Transverse colon (tissue), 4 donors: ENCODE results near the gene NBEAL1. TPM values are rescaled to one million over a fixed set of nuclear protein-coding genes. Genes with fewer than 3 reads are reported as not detected.
"Not testable (repeated sequence)": the region's sequence is repeated elsewhere in the genome, so short reads cannot be mapped to it uniquely, and the experiment has no call there.

Source experiments
- DNase-seq: peaks from one replicate; pipeline ENCODE4 v3.0.0-alpha.2; 2019
- H3K27ac ChIP-seq, 4 donors: fragments of 200-600 bp; sonication (generic); 2 replicates each; pipeline ENCODE4 v1.5.1; 2016 to 2018; ENCODE audit warnings: inconsistent platforms in 4 of 4
- H3K27me3 ChIP-seq: fragments of 200-600 bp; sonication (generic); 2 replicates; pipeline ENCODE4 v1.5.1; 2017; ENCODE audit warnings: inconsistent platforms
- H3K36me3 ChIP-seq, 4 donors: fragments of 200-600 bp; sonication (generic); 2 replicates each; pipeline ENCODE4 v1.5.1; 2017 to 2019; ENCODE audit warnings: inconsistent platforms in 4 of 4
- H3K4me1 ChIP-seq, 4 donors: fragments of 200-600 bp; sonication (generic); 2 replicates each; pipeline ENCODE4 v1.5.1; 2017 to 2020; ENCODE audit warnings: inconsistent platforms in 4 of 4
- H3K4me3 ChIP-seq, 4 donors: fragments of 200-600 bp; sonication (generic); 1 replicate in 1 of 4; 2 replicates in 3 of 4; pipeline versions ENCODE4 v1.5.1 to v1.6.1; 2017 to 2019; ENCODE audit warnings: inconsistent platforms in 4 of 4
- H3K9me3 ChIP-seq, 2 donors: fragments of 200-600 bp; sonication (generic); 2 replicates each; pipeline ENCODE4 v1.5.1; 2017 to 2019; ENCODE audit warnings: inconsistent platforms in 2 of 2
- CTCF ChIP-seq, 5 experiments: fragments of 200-600 bp in 3 of 5; fragments of 450-650 bp in 2 of 5; sonication (generic) in 3 of 5; IDR thresholded peaks; 1 replicate in 2 of 5; 2 replicates in 3 of 5; pipeline ENCODE4 v1.5.1; 2016 to 2017; ENCODE audit warnings: antibody characterized with exemption in 5 of 5, inconsistent platforms in 3 of 5, mild to moderate bottlenecking in 2 of 5, moderate library complexity in 1 of 5
- EP300 ChIP-seq: sonication (generic); formaldehyde crosslinking; IDR thresholded peaks from one replicate; pipeline ENCODE4 v1.6.1; 2017; ENCODE audit warnings: antibody characterized with exemption, low read depth
- POLR2A ChIP-seq: fragments of 450-650 bp; IDR thresholded peaks from one replicate; pipeline ENCODE4 v1.6.1; 2016; ENCODE audit warnings: antibody characterized with exemption, mild to moderate bottlenecking, moderate library complexity
- POLR2AphosphoS5 ChIP-seq, 3 donors: sonication (generic); formaldehyde crosslinking; IDR thresholded peaks; one replicate each; pipeline ENCODE4 v1.6.1; 2016; ENCODE audit warnings: antibody characterized with exemption in 3 of 3
- WGBS, 2 donors: methylation state at CpG; one replicate each; pipeline ENCODE4 v1.1.5; 2018; ENCODE audit warnings: low coverage in 1 of 2; 5-methylcytosine and 5-hydroxymethylcytosine counted together
- in situ Hi-C, 4 donors: fragments of 200-750 bp; cut with MboI; loops; one replicate each; pipeline versions ENCODE4 v1.15.0 to v1.15.1; 2017; ENCODE audit warnings: low sequenced_read_pairs in 3 of 4, low pct_ligation_motif_present in 1 of 4, low pct_unique_long_range_greater_than_20kb in 1 of 4
- intact Hi-C: fragments of 100-400 bp; cut with DNase I; formaldehyde crosslinking; loops from one replicate; pipeline ENCODE4 v1.15.1; 2023; ENCODE audit warnings: low total_unique reads
- total RNA-seq, 4 donors: library from RNA; depleted of rRNA; stranded (reverse); fragments of >200 nt; gene quantifications; one replicate each; pipeline ENCODE4 v1.1.0, GENCODE V29; 2016

Gene NBEAL1
- total RNA-seq, 4 donors from 2014 or later = 59.1 to 287 (median 154) TPM

GRCh38 chr2:203149194-203149593 lies 134.5 kb downstream of the NBEAL1 start:
- peaks cover 0 to 44% (median 6%) of the 10 kb centered on the region in 4 donors for H3K36me3 ChIP-seq
- WGBS, 2 donors = 43 to 60% methylated on average over 1 of the region's 1 CpG
- intact Hi-C loops = no loop called here
- DNase-seq = no peak
- no peak overlapping the region for H3K27ac ChIP-seq
- H3K9me3 ChIP-seq = no peaks in the 10 kb centered on the region
- TF ChIP-seq POLR2AphosphoS5 (IDR thresholded peaks at IDR 0.05) (no peak), POLR2A (no peak), EP300 (no peak), CTCF (IDR thresholded peaks at IDR 0.05) (no peak)
- no peaks in the 10 kb centered on the region for H3K27me3 ChIP-seq
- H3K4me3 ChIP-seq = no peak overlapping the region
- H3K4me1 ChIP-seq = peaks cover 0 to 10% (median 0%) of the 10 kb centered on the region in 4 donors
- in situ Hi-C loops = loop anchor here in 1 of 4 donors (25.0 kb wide), 1 partner anchor 587 kb away; no protein-coding TSS in a partner anchor

GRCh38 chr2:203155406-203155805 lies 140.7 kb downstream of the NBEAL1 start:
- Histone ChIP-seq H3K36me3 (peaks cover 0 to 13% (median 2%) of the 10 kb centered on the region in 4 donors), H3K27ac (no peak overlapping the region), H3K4me3 (no peak overlapping the region), H3K4me1 (peaks cover 0 to 5% (median 0%) of the 10 kb centered on the region in 4 donors), H3K9me3 (no peaks in the 10 kb centered on the region), H3K27me3 (no peaks in the 10 kb centered on the region)
- 50% methylated on average over 1 of the region's 1 CpG; no CpG with 5 or more reads in 1 of the 2 donors for WGBS, 2 donors
- in situ Hi-C loops = no loop called here
- intact Hi-C loops = no loop called here
- DNase-seq = no peak
- TF ChIP-seq POLR2A (no peak), EP300 (no peak), POLR2AphosphoS5 (IDR thresholded peaks at IDR 0.05) (no peak), CTCF (IDR thresholded peaks at IDR 0.05) (no peak)

- intact Hi-C loops, in situ Hi-C loops, H3K27ac ChIP-seq, H3K27me3 ChIP-seq, H3K4me1 ChIP-seq, H3K4me3 ChIP-seq, DNase-seq, H3K9me3 ChIP-seq: not testable (repeated sequence)
- 87 to 95% methylated on average over 5 of the region's 5 CpGs for whole genome bisulfite sequencing, 2 donors
- peaks cover 0 to 22% (median 11%) of the 10 kb centered on the region in 4 donors for H3K36me3 ChIP-seq
These were observed 148.0 kb downstream of the NBEAL1 start for GRCh38 chr2:203162722-203163121.

- TF ChIP-seq EP300 = no peak
- TF ChIP-seq POLR2A = no peak
- TF ChIP-seq POLR2AphosphoS5 (IDR thresholded peaks at IDR 0.05) = no peak
- no peak for TF ChIP-seq CTCF (IDR thresholded peaks at IDR 0.05)
- no peak for DNase-seq
- 82 to 95% methylated on average over 1 of the region's 1 CpG for WGBS, 2 donors
- H3K4me1 ChIP-seq = no peaks in the 10 kb centered on the region
- no peaks in the 10 kb centered on the region for H3K27me3 ChIP-seq
- no peak overlapping the region for H3K4me3 ChIP-seq
- no peak overlapping the region for H3K27ac ChIP-seq
- no peaks in the 10 kb centered on the region for H3K9me3 ChIP-seq
- in situ Hi-C loops = no loop called here
- intact Hi-C loops = no loop called here
- H3K36me3 ChIP-seq = peaks cover 0 to 30% (median 11%) of the 10 kb centered on the region in 4 donors
These were observed 149.7 kb downstream of the NBEAL1 start for GRCh38 chr2:203164311-203164935.

GRCh38 chr2:203167751-203168150 lies 153.1 kb downstream of the NBEAL1 start:
- in situ Hi-C loops (no loop called here), intact Hi-C loops (no loop called here)
- WGBS, 2 donors = 95 to 97% methylated on average over 5 of the region's 5 CpGs
- no peaks in the 10 kb centered on the region for H3K9me3 ChIP-seq
- no peak for DNase-seq
- no peak overlapping the region for H3K27ac ChIP-seq
- no peak overlapping the region for H3K4me3 ChIP-seq
- H3K27me3 ChIP-seq = no peaks in the 10 kb centered on the region
- no peaks in the 10 kb centered on the region for H3K4me1 ChIP-seq
- peaks cover 0 to 34% (median 17%) of the 10 kb centered on the region in 4 donors for H3K36me3 ChIP-seq
- TF ChIP-seq POLR2AphosphoS5 (IDR thresholded peaks at IDR 0.05) (no peak), CTCF (IDR thresholded peaks at IDR 0.05) (no peak), POLR2A (no peak)
